WTC11 (cell line): ENCODE data around the gene CCM2. TPM values are rescaled to one million over a fixed set of nuclear protein-coding genes. Genes with fewer than 3 reads are reported as not detected.

Experiments
- ATAC-seq: fragments of 200-7000 bp; cut with Tn5 transposase; 2 replicates; pipeline ENCODE4 v1.10.0; 2021; ENCODE audit warnings: mild to moderate bottlenecking, moderate library complexity
- CTCF ChIA-PET: fragments of 300-600 bp; sonication (Branson Sonifier 250); formaldehyde crosslinking; loops from one replicate; lab custom pipeline; 2021; ENCODE audit warnings: antibody characterized with exemption; lab: Charles Lee
- POLR2A ChIA-PET: fragments of 350-600 bp; sonication (Branson Sonifier 250); formaldehyde crosslinking; loops from one replicate; lab custom pipeline; 2021; ENCODE audit warnings: antibody characterized with exemption; lab: Charles Lee
- DNase-seq: peaks from one replicate; pipeline ENCODE4 v3.0.0; 2021; ENCODE audit warnings: low spot score
- H3K27ac Mint-ChIP-seq: 2 replicates; pipeline ENCODE4 v1.8.0; 2021; ENCODE audit warnings: mixed read lengths
- H3K27me3 Mint-ChIP-seq: 2 replicates; pipeline ENCODE4 v1.8.0; 2021; ENCODE audit warnings: low read depth, mild to moderate bottlenecking, moderate library complexity, mixed read lengths
- H3K36me3 Mint-ChIP-seq: 2 replicates; pipeline ENCODE4 v1.8.0; 2021; ENCODE audit warnings: mixed read lengths
- H3K4me1 Mint-ChIP-seq: 2 replicates; pipeline ENCODE4 v1.8.0; 2022; ENCODE audit warnings: mixed read lengths
- H3K4me3 Mint-ChIP-seq: 2 replicates; pipeline ENCODE4 v1.8.0; 2021; ENCODE audit warnings: mild to moderate bottlenecking, moderate library complexity, mixed read lengths
- H3K9me3 Mint-ChIP-seq: 2 replicates; pipeline ENCODE4 v1.8.0; 2021; ENCODE audit warnings: mixed read lengths
- CREM ChIP-seq: sonication (generic); formaldehyde crosslinking; IDR thresholded peaks from 2 replicates; pipeline ENCODE4 v1.8.1; 2022; ENCODE audit warnings: mild to moderate bottlenecking, missing genetic modification reagents, moderate library complexity
- ESRRA ChIP-seq: sonication (generic); formaldehyde crosslinking; IDR thresholded peaks from 2 replicates; pipeline ENCODE4 v1.8.1; 2022; ENCODE audit warnings: mild to moderate bottlenecking, missing genetic modification reagents, borderline replicate concordance
- ETV6 ChIP-seq: sonication (generic); formaldehyde crosslinking; IDR thresholded peaks from 2 replicates; pipeline ENCODE4 v1.8.1; 2022; ENCODE audit warnings: mild to moderate bottlenecking, missing genetic modification reagents
- FOXJ3 ChIP-seq: sonication (generic); formaldehyde crosslinking; IDR thresholded peaks from 2 replicates; pipeline ENCODE4 v1.9.0; 2021; ENCODE audit warnings: missing genetic modification reagents, mild to moderate bottlenecking, borderline replicate concordance
- FOXK1 ChIP-seq: sonication (generic); formaldehyde crosslinking; IDR thresholded peaks from 2 replicates; pipeline ENCODE4 v1.8.0; 2022; ENCODE audit warnings: mild to moderate bottlenecking, moderate library complexity, missing genetic modification reagents
- GABPB1 ChIP-seq: sonication (generic); formaldehyde crosslinking; IDR thresholded peaks from 2 replicates; pipeline ENCODE4 v1.8.1; 2023; ENCODE audit warnings: mild to moderate bottlenecking, missing genetic modification reagents
- GTF2I ChIP-seq: fragments of 250-450 bp; sonication (Bioruptor Pico); conservative IDR thresholded peaks from 2 replicates; pipeline ENCODE4 v1.4.0; 2021; ENCODE audit warnings: mild to moderate bottlenecking
- IRF1 ChIP-seq: sonication (generic); formaldehyde crosslinking; IDR thresholded peaks from 2 replicates; pipeline ENCODE4 v1.8.0; 2023; ENCODE audit warnings: missing genetic modification reagents
- MYBL2 ChIP-seq: sonication (generic); formaldehyde crosslinking; IDR thresholded peaks from 2 replicates; pipeline ENCODE4 v1.8.1; 2023; ENCODE audit warnings: mild to moderate bottlenecking, moderate library complexity, missing genetic modification reagents
- NFYB ChIP-seq: sonication (generic); formaldehyde crosslinking; conservative IDR thresholded peaks from 2 replicates; pipeline ENCODE4 v1.8.0; 2022; ENCODE audit warnings: low read depth, missing genetic modification reagents
- NR2C2 ChIP-seq: sonication (generic); formaldehyde crosslinking; IDR thresholded peaks from 2 replicates; pipeline ENCODE4 v1.8.0; 2022; ENCODE audit warnings: mild to moderate bottlenecking, missing genetic modification reagents
- SMAD3 ChIP-seq: sonication (generic); formaldehyde crosslinking; IDR thresholded peaks from 2 replicates; pipeline ENCODE4 v1.8.0; 2022; ENCODE audit warnings: missing genetic modification reagents, mild to moderate bottlenecking, borderline replicate concordance
- USF1 ChIP-seq: sonication (generic); formaldehyde crosslinking; IDR thresholded peaks from 2 replicates; pipeline ENCODE4 v1.8.0; 2022; ENCODE audit warnings: mild to moderate bottlenecking, missing genetic modification reagents
- ZNF121 ChIP-seq: sonication (generic); formaldehyde crosslinking; IDR thresholded peaks from 2 replicates; pipeline ENCODE4 v1.8.0; 2023; ENCODE audit warnings: missing genetic modification reagents
- ZNF263 ChIP-seq: sonication (generic); formaldehyde crosslinking; IDR thresholded peaks from 2 replicates; pipeline ENCODE4 v1.8.1; 2022; ENCODE audit warnings: low read depth, mild to moderate bottlenecking, moderate library complexity, missing genetic modification reagents
- total RNA-seq: library from RNA; stranded (reverse); gene quantifications from 3 replicates; pipeline ENCODE4 v1.2.3, GENCODE V29; 2021
- TF ChIP-seq, protein P1 (sequence below): sonication (generic); formaldehyde crosslinking; IDR thresholded peaks from 2 replicates; pipeline ENCODE4 v1.8.0; 2022; ENCODE audit warnings: mild to moderate bottlenecking, missing genetic modification reagents
- TF ChIP-seq, protein P2 (sequence below): sonication (generic); formaldehyde crosslinking; IDR thresholded peaks from 2 replicates; pipeline ENCODE4 v1.8.1; 2022; ENCODE audit warnings: mild to moderate bottlenecking, moderate library complexity, missing genetic modification reagents
- TF ChIP-seq, protein P3 (sequence below): fragments of 200-600 bp; IDR thresholded peaks from 2 replicates; pipeline ENCODE4 v1.8.0; 2022; ENCODE audit warnings: antibody characterized with exemption
- TF ChIP-seq, protein P4 (sequence below): sonication (generic); formaldehyde crosslinking; IDR thresholded peaks from 2 replicates; pipeline ENCODE4 v1.8.1; 2023; ENCODE audit warnings: mild to moderate bottlenecking, missing genetic modification reagents

The CCM2 gene
- total RNA-seq, 1 experiment from 2014 or later, result 32.7 TPM

DNA sequence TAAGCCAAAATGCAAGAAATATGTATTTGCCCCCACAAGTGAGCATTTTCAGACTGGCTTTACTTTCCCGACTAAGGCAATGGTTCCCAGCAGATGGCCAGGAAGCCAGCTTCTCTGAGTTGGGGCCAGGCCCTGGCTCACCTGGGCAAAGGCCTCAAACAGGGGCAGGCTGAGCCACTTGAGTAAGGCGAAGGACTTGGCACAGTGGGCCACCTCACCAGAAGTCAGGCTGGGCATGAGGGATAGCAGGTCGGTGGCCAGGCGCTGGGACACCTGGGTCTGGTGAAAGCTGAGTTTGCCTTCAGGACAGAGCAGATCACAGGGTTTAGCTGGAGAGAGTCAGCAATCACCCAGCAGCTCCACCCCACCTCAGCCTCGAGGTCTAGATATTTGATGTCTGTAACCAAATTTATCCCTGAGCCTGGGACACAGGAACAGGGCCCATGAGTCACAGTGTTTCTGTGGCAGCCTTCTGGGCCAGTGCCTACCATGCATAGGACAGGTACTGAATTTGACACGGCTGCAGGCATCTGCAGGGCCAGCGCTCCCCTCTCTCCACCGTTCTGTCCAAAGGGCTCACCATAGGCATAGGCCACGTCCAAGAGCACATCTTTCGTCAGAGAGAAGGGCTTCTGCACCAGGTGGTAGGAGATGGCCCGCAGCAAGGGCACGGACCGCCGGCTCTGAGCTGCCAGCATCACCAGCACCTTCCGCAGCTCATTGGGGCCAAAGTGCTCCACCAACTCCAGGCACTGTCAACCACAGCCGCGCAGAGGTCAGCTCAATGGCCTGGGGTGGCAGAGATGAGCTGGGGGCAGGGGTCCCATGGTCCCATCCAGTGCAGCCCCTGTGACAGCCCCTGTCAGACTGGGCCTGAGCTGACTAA is 104.2 kb downstream of the CCM2 start (continued):
- TF ChIP-seq, protein P1, sequence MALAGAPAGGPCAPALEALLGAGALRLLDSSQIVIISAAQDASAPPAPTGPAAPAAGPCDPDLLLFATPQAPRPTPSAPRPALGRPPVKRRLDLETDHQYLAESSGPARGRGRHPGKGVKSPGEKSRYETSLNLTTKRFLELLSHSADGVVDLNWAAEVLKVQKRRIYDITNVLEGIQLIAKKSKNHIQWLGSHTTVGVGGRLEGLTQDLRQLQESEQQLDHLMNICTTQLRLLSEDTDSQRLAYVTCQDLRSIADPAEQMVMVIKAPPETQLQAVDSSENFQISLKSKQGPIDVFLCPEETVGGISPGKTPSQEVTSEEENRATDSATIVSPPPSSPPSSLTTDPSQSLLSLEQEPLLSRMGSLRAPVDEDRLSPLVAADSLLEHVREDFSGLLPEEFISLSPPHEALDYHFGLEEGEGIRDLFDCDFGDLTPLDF, result no peak
- no peak for TF ChIP-seq NR2C2

GRCh38 chr7:45104844-45105587 is 105.0 kb downstream of the CCM2 start:
- H3K4me3 Mint-ChIP-seq, result no peak overlapping the region
- peaks cover 2% of the 10 kb centered on the region for H3K4me1 Mint-ChIP-seq
- no peaks in the 10 kb centered on the region for H3K27me3 Mint-ChIP-seq
- no peak overlapping the region for H3K27ac Mint-ChIP-seq
- ATAC-seq, result no peak
- no peak for TF ChIP-seq GABPB1 (CRISPR knock-in tag)
- TF ChIP-seq MYBL2 (CRISPR knock-in tag), result no peak
- TF ChIP-seq NFYB (CRISPR knock-in tag), result no peak
- TF ChIP-seq GTF2I (CRISPR knock-in tag), result no peak
- TF ChIP-seq SMAD3 (CRISPR knock-in tag), result no peak
- TF ChIP-seq, protein P2, sequence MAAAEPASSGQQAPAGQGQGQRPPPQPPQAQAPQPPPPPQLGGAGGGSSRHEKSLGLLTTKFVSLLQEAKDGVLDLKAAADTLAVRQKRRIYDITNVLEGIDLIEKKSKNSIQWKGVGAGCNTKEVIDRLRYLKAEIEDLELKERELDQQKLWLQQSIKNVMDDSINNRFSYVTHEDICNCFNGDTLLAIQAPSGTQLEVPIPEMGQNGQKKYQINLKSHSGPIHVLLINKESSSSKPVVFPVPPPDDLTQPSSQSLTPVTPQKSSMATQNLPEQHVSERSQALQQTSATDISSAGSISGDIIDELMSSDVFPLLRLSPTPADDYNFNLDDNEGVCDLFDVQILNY, result no peak
- TF ChIP-seq ESRRA (CRISPR knock-in tag), result no peak
- no peak for TF ChIP-seq CREM (CRISPR knock-in tag)
- no peak for TF ChIP-seq FOXJ3 (CRISPR knock-in tag)
- POLR2A ChIA-PET, result no interaction called here
- H3K9me3 Mint-ChIP-seq, result no peaks in the 10 kb centered on the region
- peaks cover 78% of the 10 kb centered on the region for H3K36me3 Mint-ChIP-seq
- CTCF ChIA-PET, result interaction anchor here (1.2 kb wide), 1 partner anchor 31 kb away, joined by 3 read pairs; no protein-coding TSS in a partner anchor
- DNase-seq, result no peak

GRCh38 chr7:45105588-45106188 is 105.7 kb downstream of the CCM2 start:
- CTCF ChIA-PET, result interaction anchor here (1.2 kb wide), 1 partner anchor 30 kb away, joined by 3 read pairs; no protein-coding TSS in a partner anchor
- DNase-seq, result no peak
- ATAC-seq, result no peak
- POLR2A ChIA-PET, result no interaction called here
- H3K27ac Mint-ChIP-seq, result no peak overlapping the region
- H3K36me3 Mint-ChIP-seq, result peaks cover 71% of the 10 kb centered on the region
- H3K4me1 Mint-ChIP-seq, result peaks cover 7% of the 10 kb centered on the region
- H3K9me3 Mint-ChIP-seq, result no peaks in the 10 kb centered on the region
- H3K4me3 Mint-ChIP-seq, result no peak overlapping the region
- no peaks in the 10 kb centered on the region for H3K27me3 Mint-ChIP-seq
- no peak for TF ChIP-seq USF1 (CRISPR knock-in tag)
- TF ChIP-seq, protein P3, sequence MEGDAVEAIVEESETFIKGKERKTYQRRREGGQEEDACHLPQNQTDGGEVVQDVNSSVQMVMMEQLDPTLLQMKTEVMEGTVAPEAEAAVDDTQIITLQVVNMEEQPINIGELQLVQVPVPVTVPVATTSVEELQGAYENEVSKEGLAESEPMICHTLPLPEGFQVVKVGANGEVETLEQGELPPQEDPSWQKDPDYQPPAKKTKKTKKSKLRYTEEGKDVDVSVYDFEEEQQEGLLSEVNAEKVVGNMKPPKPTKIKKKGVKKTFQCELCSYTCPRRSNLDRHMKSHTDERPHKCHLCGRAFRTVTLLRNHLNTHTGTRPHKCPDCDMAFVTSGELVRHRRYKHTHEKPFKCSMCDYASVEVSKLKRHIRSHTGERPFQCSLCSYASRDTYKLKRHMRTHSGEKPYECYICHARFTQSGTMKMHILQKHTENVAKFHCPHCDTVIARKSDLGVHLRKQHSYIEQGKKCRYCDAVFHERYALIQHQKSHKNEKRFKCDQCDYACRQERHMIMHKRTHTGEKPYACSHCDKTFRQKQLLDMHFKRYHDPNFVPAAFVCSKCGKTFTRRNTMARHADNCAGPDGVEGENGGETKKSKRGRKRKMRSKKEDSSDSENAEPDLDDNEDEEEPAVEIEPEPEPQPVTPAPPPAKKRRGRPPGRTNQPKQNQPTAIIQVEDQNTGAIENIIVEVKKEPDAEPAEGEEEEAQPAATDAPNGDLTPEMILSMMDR, result no peak
- TF ChIP-seq, protein P4, sequence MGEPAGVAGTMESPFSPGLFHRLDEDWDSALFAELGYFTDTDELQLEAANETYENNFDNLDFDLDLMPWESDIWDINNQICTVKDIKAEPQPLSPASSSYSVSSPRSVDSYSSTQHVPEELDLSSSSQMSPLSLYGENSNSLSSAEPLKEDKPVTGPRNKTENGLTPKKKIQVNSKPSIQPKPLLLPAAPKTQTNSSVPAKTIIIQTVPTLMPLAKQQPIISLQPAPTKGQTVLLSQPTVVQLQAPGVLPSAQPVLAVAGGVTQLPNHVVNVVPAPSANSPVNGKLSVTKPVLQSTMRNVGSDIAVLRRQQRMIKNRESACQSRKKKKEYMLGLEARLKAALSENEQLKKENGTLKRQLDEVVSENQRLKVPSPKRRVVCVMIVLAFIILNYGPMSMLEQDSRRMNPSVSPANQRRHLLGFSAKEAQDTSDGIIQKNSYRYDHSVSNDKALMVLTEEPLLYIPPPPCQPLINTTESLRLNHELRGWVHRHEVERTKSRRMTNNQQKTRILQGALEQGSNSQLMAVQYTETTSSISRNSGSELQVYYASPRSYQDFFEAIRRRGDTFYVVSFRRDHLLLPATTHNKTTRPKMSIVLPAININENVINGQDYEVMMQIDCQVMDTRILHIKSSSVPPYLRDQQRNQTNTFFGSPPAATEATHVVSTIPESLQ (CRISPR knock-in tag), result no peak
- no peak for TF ChIP-seq ETV6
- TF ChIP-seq FOXK1 (CRISPR knock-in tag), result no peak
- TF ChIP-seq ZNF263 (CRISPR knock-in tag), result no peak
- TF ChIP-seq ZNF121 (CRISPR knock-in tag), result no peak
- TF ChIP-seq IRF1, result no peak
